Measurements from ENCODE around the gene PSMA5.
A peak's percentile ranks its signal among the peaks of the same experiment; 100 is the strongest.
"Not testable (repeated sequence)": the region's sequence is repeated elsewhere in the genome, so short reads cannot be mapped to it uniquely, and the experiment has no call there.

PSMA5 gene

DNA sequence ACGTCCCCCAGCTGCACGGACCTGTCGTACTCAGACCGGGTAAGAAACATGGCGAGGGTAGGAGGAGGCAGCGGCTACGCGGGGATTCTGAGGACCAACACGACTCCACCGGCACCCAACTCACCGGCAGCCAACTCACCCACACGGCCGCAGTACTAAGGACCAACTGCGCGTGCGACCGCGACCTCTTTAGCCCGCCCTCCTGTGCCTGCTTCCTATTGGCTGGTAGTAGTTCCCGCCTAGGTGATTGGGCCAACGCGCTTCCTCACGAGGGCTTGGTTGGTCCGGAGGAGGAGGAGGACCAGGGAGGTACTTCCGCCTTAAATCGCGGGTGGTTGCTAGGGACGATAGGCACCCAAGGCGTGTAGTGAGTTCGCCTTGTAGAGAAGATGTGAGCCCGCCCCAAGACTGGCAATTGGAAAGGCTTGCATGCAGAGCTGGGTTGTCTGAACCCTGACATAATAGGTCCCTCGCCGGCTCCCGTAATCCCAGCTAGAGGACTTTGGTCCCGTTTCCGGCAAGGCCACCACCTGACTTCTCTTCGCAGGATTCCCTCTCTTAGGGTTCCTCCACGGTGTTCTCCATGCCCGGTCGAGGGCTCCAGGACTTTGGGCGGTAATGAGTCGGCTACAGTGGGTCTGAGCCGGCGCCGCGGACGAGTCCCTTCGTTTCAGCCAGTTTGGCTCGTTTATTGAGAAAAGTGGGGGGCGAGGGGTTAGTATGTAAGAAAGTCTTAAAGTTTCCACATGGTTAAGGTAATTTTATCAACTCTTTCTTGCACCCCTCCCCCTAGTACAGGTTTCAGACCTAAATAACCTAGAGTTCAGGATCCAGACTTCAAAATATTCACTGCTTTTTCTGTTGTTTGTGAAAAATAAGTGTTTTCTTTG, at the start of gene PSMA5:
Gene PSMA5, minus strand, starts transcription at position 168 of the 890 bp plus-strand sequence. Its CDS starts 118 bp downstream, at position 50.
- no peak for TF ChIP-seq Cebpa-rat (IDR thresholded peaks at IDR 0.05)
- Histone ChIP-seq H3K4me1 (peaks cover 27 to 37% (median 35%) of the 10 kb centered on the region in 10 experiments), H3K36me3 (peaks cover 5 to 32% (median 19%) of the 10 kb centered on the region in 11 experiments; a peak in 19 of 22 replicates), H3K4me2 (peak within 1 kb of the TSS; percentile 88 to 97 (median 93)), H3K4me3 (peak within 1 kb of the TSS; percentile 74 to 95 (median 82)), H3K27me3 (no peaks in the 10 kb centered on the region), H4K20me1 (peaks cover 14 to 44% (median 29%) of the 10 kb centered on the region in 11 experiments; a peak in 19 of 22 replicates), H3K9me3 (replicated peaks in 1 of 11) (no peaks in the 10 kb centered on the region), H3K27ac (peak within 1 kb of the TSS; percentile 67 to 95 (median 89)), H3K9ac (peak within 1 kb of the TSS; percentile 83 to 94 (median 89))

DNA sequence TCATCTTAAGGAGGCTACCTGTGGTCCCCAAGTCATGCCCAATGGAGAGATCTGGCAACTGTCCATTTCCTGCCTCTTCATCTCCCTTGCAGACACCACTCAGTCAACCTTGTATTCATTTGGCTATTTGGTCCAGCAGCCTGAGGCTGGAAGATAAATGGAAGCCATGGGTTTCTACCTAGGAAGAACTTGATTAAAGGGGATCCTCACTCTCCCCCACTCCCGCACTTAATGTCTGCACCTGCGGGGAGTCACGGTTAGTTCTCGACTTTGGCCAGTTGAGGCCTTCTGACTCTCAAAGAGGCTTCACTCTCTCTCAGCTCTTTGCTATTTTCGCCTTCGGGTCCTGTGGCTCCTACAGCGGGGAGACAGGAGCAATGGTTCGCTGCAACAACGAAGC, 49.0 kb upstream of the PSMA5 start:
- Histone ChIP-seq H3K4me2 (no peak overlapping the region), H3K36me3 (no peaks in the 10 kb centered on the region), H3K27ac (no peak overlapping the region), H3K4me3 (no peak overlapping the region), H3K27me3 (peaks cover 0 to 11% (median 5%) of the 10 kb centered on the region in 11 experiments; a peak in 10 of 22 replicates), H4K20me1 (no peaks in the 10 kb centered on the region; a peak in 1 of 22 replicates), H3K9ac (no peak overlapping the region), H3K9me3 (replicated peaks in 1 of 11) (no peaks in the 10 kb centered on the region), H3K4me1 (peaks cover 0 to 16% (median 3%) of the 10 kb centered on the region in 10 experiments; a peak in 10 of 20 replicates)
- TF ChIP-seq Cebpa-rat (IDR thresholded peaks at IDR 0.05): no peak

DNA sequence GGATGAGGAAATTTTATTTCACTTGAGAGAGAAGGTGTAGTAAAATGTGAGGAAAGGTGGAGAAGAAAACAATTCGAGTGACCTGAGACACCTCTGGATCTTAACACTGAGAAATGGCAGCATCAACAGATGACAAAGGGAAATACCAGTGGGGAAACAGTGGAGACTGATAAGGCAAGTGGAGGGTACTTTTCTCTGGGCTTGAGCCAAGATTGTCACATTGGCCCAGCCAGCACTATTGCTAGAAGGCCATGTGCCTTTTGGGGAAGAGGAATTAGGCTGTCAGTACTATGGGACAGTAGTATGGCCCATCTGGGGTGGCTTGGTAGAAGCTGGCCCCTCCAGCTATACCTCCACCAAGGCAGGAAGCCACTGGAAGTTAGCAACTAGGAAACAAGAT, 48.4 kb upstream of the PSMA5 start:
- peaks cover 0 to 16% (median 3%) of the 10 kb centered on the region in 10 experiments; a peak in 10 of 20 replicates for H3K4me1 ChIP-seq
- H3K4me3 ChIP-seq: no peak overlapping the region
- H3K9me3 ChIP-seq (replicated peaks in 1 of 11): no peaks in the 10 kb centered on the region
- peaks cover 0 to 17% (median 11%) of the 10 kb centered on the region in 11 experiments; a peak in 13 of 22 replicates for H3K27me3 ChIP-seq
- no peak overlapping the region for H3K4me2 ChIP-seq
- no peak overlapping the region for H3K9ac ChIP-seq
- H3K27ac ChIP-seq: no peak overlapping the region
- TF ChIP-seq Cebpa-rat (IDR thresholded peaks at IDR 0.05): no peak
- no peaks in the 10 kb centered on the region for H3K36me3 ChIP-seq
- no peaks in the 10 kb centered on the region; a peak in 1 of 22 replicates for H4K20me1 ChIP-seq

DNA sequence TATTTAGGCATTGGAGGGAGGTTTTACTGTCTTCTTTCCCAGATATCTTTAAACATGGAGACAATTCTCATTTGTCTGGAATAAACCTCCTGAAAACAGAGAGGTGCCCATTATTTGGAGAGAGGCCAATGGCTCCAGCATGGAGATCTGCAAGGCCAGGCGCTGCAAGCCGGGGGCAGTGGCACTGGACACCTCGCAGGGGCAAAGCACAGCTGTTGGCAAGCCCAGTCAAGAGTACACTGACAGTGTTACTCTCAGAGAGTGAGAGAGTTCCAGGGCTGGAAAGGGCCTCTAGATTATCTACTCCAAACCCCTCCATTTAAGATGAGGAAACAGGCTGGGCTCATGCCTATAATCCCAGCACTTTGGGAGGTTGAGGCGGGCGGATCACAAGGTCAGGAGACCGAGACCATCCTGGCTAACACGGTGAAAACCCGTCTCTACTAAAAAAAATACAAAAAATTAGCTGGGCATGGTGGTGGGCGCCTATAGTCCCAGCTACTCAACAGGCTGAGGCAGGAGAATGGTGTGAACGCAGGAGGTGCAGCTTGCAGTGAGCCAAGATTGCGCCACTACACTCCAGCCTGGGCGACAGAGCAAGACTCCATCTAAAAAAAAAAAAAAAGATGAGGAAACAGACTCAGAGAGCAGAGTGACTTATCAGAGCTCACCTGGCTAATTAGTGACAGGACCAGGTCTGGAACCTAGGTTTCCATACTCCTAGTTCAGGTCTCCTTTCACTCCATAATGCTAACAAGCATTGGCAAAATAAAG, 47.2 kb upstream of the PSMA5 start:
- not testable (repeated sequence) for H3K9me3 ChIP-seq (replicated peaks in 1 of 11); H3K4me2 ChIP-seq; H3K4me3 ChIP-seq; H4K20me1 ChIP-seq; H3K36me3 ChIP-seq; H3K9ac ChIP-seq; H3K27ac ChIP-seq
- H3K27me3 ChIP-seq: peaks cover 8 to 29% (median 23%) of the 10 kb centered on the region in 11 experiments
- H3K4me1 ChIP-seq: peaks cover 0 to 11% (median 3%) of the 10 kb centered on the region in 10 experiments; a peak in 10 of 20 replicates

- Histone ChIP-seq H3K9me3 (replicated peaks in 1 of 11) (no peaks in the 10 kb centered on the region), H3K4me3 (no peak overlapping the region), H3K4me2 (no peak overlapping the region), H3K4me1 (peaks cover 0 to 4% (median under 1%) of the 10 kb centered on the region in 10 experiments; a peak in 10 of 20 replicates), H3K27me3 (peaks cover 14 to 36% (median 30%) of the 10 kb centered on the region in 11 experiments), H3K27ac (no peak overlapping the region), H3K36me3 (no peaks in the 10 kb centered on the region), H3K9ac (no peak overlapping the region), H4K20me1 (no peaks in the 10 kb centered on the region; a peak in 1 of 22 replicates)
- no peak for TF ChIP-seq Cebpa-rat (IDR thresholded peaks at IDR 0.05)
Observed at GRCh38 chr1:109472779-109473178, 46.5 kb upstream of the PSMA5 start.

GRCh38 chr1:109470245-109470644, 44.0 kb upstream of the PSMA5 start:
- TF ChIP-seq Cebpa-rat (IDR thresholded peaks at IDR 0.05): no peak
- H3K36me3 ChIP-seq: no peaks in the 10 kb centered on the region
- H3K9me3 ChIP-seq (replicated peaks in 1 of 11): peaks cover 4 to 16% (median 11%) of the 10 kb centered on the region in 11 experiments; a peak in 18 of 22 replicates
- peaks cover 4 to 9% (median 8%) of the 10 kb centered on the region in 10 experiments; a peak in 13 of 20 replicates for H3K4me1 ChIP-seq
- no peaks in the 10 kb centered on the region; a peak in 2 of 22 replicates for H4K20me1 ChIP-seq
- H3K4me3 ChIP-seq: no peak overlapping the region
- H3K27me3 ChIP-seq: peaks cover 39 to 61% (median 55%) of the 10 kb centered on the region in 11 experiments
- H3K4me2 ChIP-seq: no peak overlapping the region
- H3K9ac ChIP-seq: no peak overlapping the region
- H3K27ac ChIP-seq: no peak overlapping the region

DNA sequence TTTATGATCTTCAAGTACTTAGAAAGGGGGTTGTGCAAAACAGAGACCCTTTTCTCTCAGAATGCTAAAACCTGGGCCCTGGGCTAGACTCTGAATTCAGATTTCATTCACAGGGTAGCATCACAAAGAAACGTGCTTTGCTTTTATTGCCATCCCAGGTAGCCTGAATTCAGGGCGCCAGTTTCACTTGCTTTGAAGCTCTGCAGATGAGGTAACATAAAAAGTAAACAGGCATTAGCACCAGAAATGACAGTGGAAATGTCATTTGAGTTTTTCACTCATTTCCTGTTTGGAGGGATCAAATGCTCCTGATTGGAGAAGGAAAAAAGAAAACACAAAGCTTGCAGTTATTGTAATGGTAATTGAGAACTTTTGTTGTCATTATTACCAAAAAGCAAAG, 42.7 kb upstream of the PSMA5 start:
- peaks cover 4 to 18% (median 11%) of the 10 kb centered on the region in 11 experiments; a peak in 18 of 22 replicates for H3K9me3 ChIP-seq (replicated peaks in 1 of 11)
- H3K4me1 ChIP-seq: peaks cover 4 to 9% (median 8%) of the 10 kb centered on the region in 10 experiments; a peak in 13 of 20 replicates
- no peak overlapping the region for H3K9ac ChIP-seq
- no peak for TF ChIP-seq Cebpa-rat (IDR thresholded peaks at IDR 0.05)
- H3K36me3 ChIP-seq: no peaks in the 10 kb centered on the region
- H3K4me3 ChIP-seq: no peak overlapping the region
- H3K27ac ChIP-seq: no peak overlapping the region
- H3K27me3 ChIP-seq: peaks cover 44 to 75% (median 66%) of the 10 kb centered on the region in 11 experiments
- no peaks in the 10 kb centered on the region; a peak in 2 of 22 replicates for H4K20me1 ChIP-seq
- no peak overlapping the region for H3K4me2 ChIP-seq

GRCh38 chr1:109468061-109468460, 41.8 kb upstream of the PSMA5 start:
- Histone ChIP-seq H3K9me3 (replicated peaks in 1 of 11) (peaks cover 4 to 18% (median 11%) of the 10 kb centered on the region in 11 experiments; a peak in 18 of 22 replicates), H3K27me3 (peaks cover 44 to 81% (median 69%) of the 10 kb centered on the region in 11 experiments), H3K4me1 (peaks cover 4 to 9% (median 8%) of the 10 kb centered on the region in 10 experiments; a peak in 13 of 20 replicates), H3K4me2 (no peak overlapping the region), H3K36me3 (no peaks in the 10 kb centered on the region), H3K27ac (no peak overlapping the region), H3K4me3 (no peak overlapping the region), H3K9ac (no peak overlapping the region), H4K20me1 (no peaks in the 10 kb centered on the region; a peak in 2 of 22 replicates)
- no peak for TF ChIP-seq Cebpa-rat (IDR thresholded peaks at IDR 0.05)
